22Rv1 (cell line): Measurements from ENCODE around the gene OXNAD1.

Experiments used
- CTCF ChIP-seq: fragments of 450-650 bp; IDR thresholded peaks from 2 replicates; pipeline ENCODE4 v1.5.1; 2017; ENCODE audit warnings: mild to moderate bottlenecking
- ZFX ChIP-seq: fragments of 450-650 bp; IDR thresholded peaks from 2 replicates; pipeline ENCODE4 v1.6.1; 2017; ENCODE audit warnings: antibody characterized with exemption, borderline replicate concordance

DNA sequence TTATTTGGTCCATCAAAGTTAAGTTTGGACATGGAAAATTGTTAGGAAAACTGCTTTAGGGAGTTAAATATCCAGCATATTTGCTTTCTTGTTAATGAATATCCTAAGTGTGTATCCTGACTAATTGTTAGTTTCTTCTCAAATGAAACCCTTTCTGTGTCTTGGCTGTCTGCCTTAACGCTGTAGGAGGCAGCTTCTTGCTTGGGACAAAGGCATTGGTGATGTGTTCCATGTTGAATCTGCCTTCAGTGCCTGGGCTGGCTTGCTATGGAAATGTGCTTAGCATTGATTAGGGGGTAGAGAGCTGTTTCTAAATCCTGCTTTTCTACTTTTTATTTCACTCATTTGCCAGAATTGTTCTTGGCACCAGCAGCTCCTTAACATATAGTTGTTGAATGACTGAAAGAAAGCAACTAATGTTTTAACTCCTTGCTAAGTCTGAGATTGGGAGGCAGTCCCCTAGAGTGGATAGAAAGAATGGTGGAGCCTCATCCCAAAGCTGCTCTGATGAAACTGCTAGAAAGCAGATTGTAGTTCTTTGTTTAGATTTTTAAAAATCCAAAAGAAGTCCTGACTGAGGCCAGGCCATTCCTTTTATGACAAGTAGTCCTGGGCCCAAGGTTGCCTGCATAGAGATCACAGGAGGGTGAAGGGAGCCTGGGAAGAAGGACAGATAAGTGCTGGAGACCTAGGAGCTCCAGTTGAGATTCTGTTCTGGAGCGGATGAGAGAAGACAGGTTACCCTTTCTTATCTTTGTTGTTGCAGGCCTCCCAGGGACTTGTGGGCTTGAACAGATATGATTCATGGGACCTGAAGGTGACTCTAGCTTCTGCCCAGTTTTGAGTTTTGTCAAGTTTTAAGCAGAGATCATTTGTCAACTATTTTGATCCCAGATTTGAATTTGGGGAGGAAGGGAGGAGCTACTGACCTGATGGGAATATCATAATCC is 39.3 kb downstream of the OXNAD1 start:
- no peak for TF ChIP-seq CTCF
- no peak for TF ChIP-seq ZFX
